HCT116 (cell line): ENCODE data around the gene GPATCH8. TPM values are rescaled to one million over a fixed set of nuclear protein-coding genes. Genes with fewer than 3 reads are reported as not detected.

Experiments used
- ATAC-seq: fragments of 200-7000 bp; cut with Tn5 transposase; 2 replicates; pipeline ENCODE4 v1.9.1; 2020; ENCODE audit warnings: mild to moderate bottlenecking, moderate library complexity
- BruUV-seq: library from RNA; stranded (reverse); fragments of 400-500 nt; replicated peaks from 2 replicates; lab custom pipeline; 2021; lab: Mats Ljungman, UMichigan
- CTCF ChIA-PET: fragments of 300-600 bp; sonication (Branson Sonifier 250); formaldehyde crosslinking; loops from one replicate; lab custom pipeline; 2021; ENCODE audit warnings: antibody characterized with exemption; lab: Charles Lee
- POLR2A ChIA-PET: fragments of 300-600, 350-600 bp; sonication (Branson Sonifier 250); formaldehyde crosslinking; loops from one replicate; lab custom pipeline; 2021; ENCODE audit warnings: antibody characterized with exemption; lab: Charles Lee
- RAD21 ChIA-PET, 2 experiments: fragments of 300-600 bp; sonication (Branson Sonifier 250); formaldehyde crosslinking; loops; one replicate each; lab custom pipeline; 2023; ENCODE audit warnings: low total read pairs in 2 of 2; ENCODE audit not compliant: uncharacterized antibody in 2 of 2, unreplicated experiment in 2 of 2, low non-redundant PET in 1 of 2; lab: Charles Lee
- DNase-seq: peaks from one replicate; pipeline ENCODE4 v3.0.0-alpha.2; 2010; ENCODE audit warnings: low read depth, low spot score
- H2AFZ ChIP-seq: fragments of 200-600 bp; shearing (Covaris generic), sonication (generic); 2 replicates; pipeline ENCODE4 v1.6.1; 2017; ENCODE audit warnings: low read depth, mixed run types, mixed read lengths, antibody characterized with exemption, low read length; ENCODE audit not compliant: poor library complexity, severe bottlenecking
- H3K27ac ChIP-seq: 2 replicates; pipeline ENCODE4 v1.5.1; 2012; ENCODE audit warnings: low read depth, low read length
- H3K27me3 ChIP-seq: fragments of 200-600 bp; sonication (generic); 2 replicates; pipeline ENCODE4 v1.6.1; 2016; ENCODE audit warnings: mixed run types, low read length, mixed read lengths; ENCODE audit not compliant: insufficient read depth
- H3K36me3 ChIP-seq, 2 experiments: fragments of 200-500 bp in 1 of 2; fragments of 200-600 bp in 1 of 2; sonication (Bioruptor generic) in 1 of 2; sonication (generic) in 1 of 2; 2 replicates each; pipeline versions ENCODE4 v1.5.1 to v1.6.1; 2014 to 2016; ENCODE audit warnings: low read length in 2 of 2, inconsistent platforms in 1 of 2, mixed read lengths in 1 of 2, mixed run types in 1 of 2; ENCODE audit not compliant: insufficient read depth in 2 of 2, control insufficient read depth in 1 of 2
- H3K4me1 ChIP-seq, 2 experiments: fragments of 200-600 bp in 1 of 2; sonication (generic) in 1 of 2; 2 replicates each; pipeline versions ENCODE4 v1.5.1 to v1.6.1; 2012 to 2017; ENCODE audit warnings: low read length in 2 of 2, inconsistent platforms in 1 of 2, mild to moderate bottlenecking in 1 of 2, mixed read lengths in 1 of 2, mixed run types in 1 of 2, moderate library complexity in 1 of 2; ENCODE audit not compliant: insufficient read depth in 2 of 2, control insufficient read depth in 1 of 2
- H3K4me2 ChIP-seq: fragments of 200-600 bp; sonication (generic); 2 replicates; pipeline ENCODE4 v1.6.1; 2017; ENCODE audit warnings: mixed run types, low read length, mixed read lengths
- H3K4me3 ChIP-seq, 2 experiments: fragments of 200-600 bp in 1 of 2; sonication (generic) in 1 of 2; replicated peaks in 1 of 2; 2 replicates each; pipeline ENCODE4 v1.5.1; 2011 to 2016; ENCODE audit warnings: low read length in 2 of 2, control low read depth in 1 of 2, low read depth in 1 of 2, mild to moderate bottlenecking in 1 of 2, mixed read lengths in 1 of 2, mixed run types in 1 of 2
- H3K79me2 ChIP-seq: fragments of 200-600 bp; sonication (generic); 2 replicates; pipeline ENCODE4 v1.6.1; 2017; ENCODE audit warnings: mild to moderate bottlenecking, mixed run types, low read length, moderate library complexity, mixed read lengths; ENCODE audit not compliant: insufficient read depth
- H3K9ac ChIP-seq: fragments of 200-600 bp; sonication (generic); 2 replicates; pipeline ENCODE4 v1.6.1; 2016; ENCODE audit warnings: low read length, mixed read lengths
- H3K9me2 ChIP-seq: fragments of 200-600 bp; sonication (generic), shearing (Covaris generic); 2 replicates; pipeline ENCODE4 v1.6.1; 2017; ENCODE audit warnings: mixed run types, mild to moderate bottlenecking, moderate library complexity; ENCODE audit not compliant: insufficient read depth
- H3K9me3 ChIP-seq, 2 experiments: fragments of 200-500 bp in 1 of 2; fragments of 200-600 bp in 1 of 2; sonication (Bioruptor generic) in 1 of 2; sonication (generic) in 1 of 2; 2 replicates each; pipeline ENCODE4 v1.6.1; 2014 to 2017; ENCODE audit warnings: low read length in 2 of 2, mixed read lengths in 2 of 2, inconsistent platforms in 1 of 2, low read depth in 1 of 2, mild to moderate bottlenecking in 1 of 2, mixed run types in 1 of 2, moderate library complexity in 1 of 2; ENCODE audit not compliant: control insufficient read depth in 1 of 2, insufficient read depth in 1 of 2
- H4K20me1 ChIP-seq: fragments of 200-600 bp; sonication (generic), shearing (Covaris generic); 2 replicates; pipeline ENCODE4 v1.6.1; 2017; ENCODE audit warnings: mixed run types, mild to moderate bottlenecking, moderate library complexity; ENCODE audit not compliant: insufficient read depth
- CEBPB ChIP-seq: IDR thresholded peaks from 2 replicates; pipeline ENCODE4 v1.6.1; 2012; ENCODE audit warnings: low read depth
- CTCF ChIP-seq, 3 experiments: fragments of 200-600 bp in 1 of 3; sonication (generic) in 1 of 3; IDR thresholded peaks in 2 of 3; conservative IDR thresholded peaks in 1 of 3; 2 replicates each; pipeline ENCODE4 v1.5.1; 2012 to 2017; ENCODE audit warnings: low read depth in 2 of 3, low read length in 2 of 3, antibody characterized with exemption in 1 of 3, borderline replicate concordance in 1 of 3, control low read depth in 1 of 3, mild to moderate bottlenecking in 1 of 3, mixed read lengths in 1 of 3, mixed run types in 1 of 3, moderate library complexity in 1 of 3; ENCODE audit not compliant: insufficient read depth in 1 of 3
- EGR1 ChIP-seq: IDR thresholded peaks from 2 replicates; pipeline ENCODE4 v1.6.1; 2012; ENCODE audit warnings: low read depth
- ELF1 ChIP-seq: IDR thresholded peaks from 2 replicates; pipeline ENCODE4 v1.6.1; 2012; ENCODE audit warnings: low read depth, borderline replicate concordance
- EZH2 ChIP-seq: fragments of 200-600 bp; sonication (generic); IDR thresholded peaks from 2 replicates; pipeline ENCODE4 v1.6.1; 2017; ENCODE audit warnings: antibody characterized with exemption, mixed run types
- EZH2phosphoT487 ChIP-seq: fragments of 200-600 bp; IDR thresholded peaks from 2 replicates; pipeline ENCODE4 v1.6.1; 2018; ENCODE audit warnings: antibody characterized with exemption, borderline replicate concordance
- FOSL1 ChIP-seq: IDR thresholded peaks from 2 replicates; pipeline ENCODE4 v1.6.1; 2012; ENCODE audit warnings: low read depth
- RAD21 ChIP-seq: IDR thresholded peaks from 2 replicates; pipeline ENCODE4 v1.6.1; 2012; ENCODE audit warnings: low read depth, mild to moderate bottlenecking
- SIN3A ChIP-seq: IDR thresholded peaks from 2 replicates; pipeline ENCODE4 v1.6.1; 2012; ENCODE audit warnings: low read depth
- SRF ChIP-seq: IDR thresholded peaks from 2 replicates; pipeline ENCODE4 v1.6.1; 2012; ENCODE audit warnings: low read depth
- YY1 ChIP-seq: IDR thresholded peaks from 2 replicates; pipeline ENCODE4 v1.6.1; 2011; ENCODE audit warnings: low read length, low read depth, moderate library complexity, mild to moderate bottlenecking; ENCODE audit not compliant: insufficient replicate concordance; ENCODE audit errors: extremely low read depth
- ZBTB33 ChIP-seq: IDR thresholded peaks from 2 replicates; pipeline ENCODE4 v1.6.1; 2011; ENCODE audit warnings: mild to moderate bottlenecking, low read length, moderate library complexity; ENCODE audit not compliant: insufficient replicate concordance; ENCODE audit errors: extremely low read depth
- ZFX ChIP-seq: fragments of 450-650 bp; IDR thresholded peaks from 2 replicates; pipeline ENCODE4 v1.6.1; 2017
- ZNF274 ChIP-seq: fragments of 200-500 bp; sonication (Bioruptor generic); IDR thresholded peaks from 2 replicates; pipeline ENCODE4 v1.6.1; 2014; ENCODE audit warnings: mild to moderate bottlenecking, low read depth, low read length, inconsistent platforms
- intact Hi-C: fragments of 100-400 bp; cut with micrococcal nuclease; formaldehyde crosslinking; loops from 2 replicates; pipeline ENCODE4 v1.10.0; 2022
- total RNA-seq: library from RNA; stranded (reverse); gene quantifications from one replicate; pipeline ENCODE4 v1.2.1, GENCODE V29; 2021; ENCODE audit not compliant: unreplicated experiment
- TF ChIP-seq, protein P1 (sequence below): IDR thresholded peaks from 2 replicates; pipeline ENCODE4 v1.6.1; 2012

The GPATCH8 gene
- total RNA-seq, 1 experiment from 2014 or later: 28.7 TPM

- TF ChIP-seq, protein P1, sequence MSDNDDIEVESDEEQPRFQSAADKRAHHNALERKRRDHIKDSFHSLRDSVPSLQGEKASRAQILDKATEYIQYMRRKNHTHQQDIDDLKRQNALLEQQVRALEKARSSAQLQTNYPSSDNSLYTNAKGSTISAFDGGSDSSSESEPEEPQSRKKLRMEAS: no peak
- no peak for TF ChIP-seq EZH2phosphoT487
- no peak for TF ChIP-seq EZH2
- TF ChIP-seq SIN3A: no peak
Measured at GRCh38 chr17:44354582-44355561, 148.3 kb downstream of the GPATCH8 start (continued).

DNA sequence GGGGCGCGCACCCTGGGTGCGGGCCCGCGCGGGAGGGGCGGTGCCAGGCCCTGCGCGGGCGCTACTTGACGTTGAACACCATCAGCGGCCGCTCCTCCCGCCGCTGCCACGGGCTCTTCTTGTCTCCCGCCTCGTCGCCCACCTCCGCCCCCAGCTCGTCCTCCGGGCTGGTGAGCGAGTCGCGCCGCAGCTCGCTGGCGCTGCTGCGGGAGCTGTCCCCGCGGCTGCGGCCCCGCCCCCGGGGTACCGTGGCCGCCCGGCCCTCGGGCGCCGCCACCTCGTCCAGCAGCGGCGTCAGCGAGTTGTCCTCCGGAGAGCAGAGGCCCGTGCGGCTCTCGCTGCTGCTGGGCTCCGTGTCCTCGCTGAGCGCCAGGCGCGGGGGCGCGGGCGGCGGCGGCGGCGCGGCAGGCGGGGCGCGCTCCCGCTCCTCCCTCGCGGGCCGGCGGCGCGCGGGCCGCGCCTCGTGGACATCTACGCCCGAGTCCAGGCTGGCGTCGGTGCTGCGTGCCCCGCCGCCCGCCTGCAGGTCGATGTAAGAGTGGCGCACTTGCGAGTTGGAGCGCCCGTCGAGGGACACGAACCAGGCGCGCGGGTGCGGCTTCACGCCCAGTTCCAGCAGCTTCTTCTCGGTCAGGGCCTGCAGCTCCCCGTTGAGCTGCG, 149.4 kb downstream of the GPATCH8 start:
- H3K9me3 ChIP-seq: no peaks in the 10 kb centered on the region
- ChIA-PET CTCF (no interaction called here), RAD21 (no interaction called here), POLR2A (no interaction called here)
- no peaks in the 10 kb centered on the region for H4K20me1 ChIP-seq
- H3K27me3 ChIP-seq: no peaks in the 10 kb centered on the region
- no peaks in the 10 kb centered on the region for H3K4me1 ChIP-seq
- no peak overlapping the region for H2AFZ ChIP-seq
- intact Hi-C loops: no loop called here
- H3K9me2 ChIP-seq: no peaks in the 10 kb centered on the region
- H3K9ac ChIP-seq: no peak overlapping the region
- no peak overlapping the region for H3K4me3 ChIP-seq
- BruUV-seq: no TSS peak
- H3K79me2 ChIP-seq: no peaks in the 10 kb centered on the region
- H3K36me3 ChIP-seq: peaks cover 0 to 4% of the 10 kb centered on the region in 2 experiments; a peak in 1 of 4 replicates
- H3K4me2 ChIP-seq: no peak overlapping the region
- TF ChIP-seq ZNF274 (no peak), SIN3A (no peak), YY1 (no peak), EZH2 (no peak), CEBPB (no peak), ELF1 (no peak), EZH2phosphoT487 (no peak), SRF (no peak), ZBTB33 (no peak), ZFX (no peak), RAD21 (no peak), EGR1 (no peak), FOSL1 (no peak), CTCF (IDR thresholded peaks at IDR 0.05 in 2 of 3, conservative IDR thresholded peaks at IDR 0.05 in 1 of 3; ENCODE audit: borderline replicate concordance in 1 of 3, insufficient read depth in 1 of 3, low read depth in 2 of 3, low read length in 2 of 3) (no peak)
- DNase-seq: no peak
- no peak for ATAC-seq
- no peak overlapping the region for H3K27ac ChIP-seq
